C4-2B (cell line): ENCODE measurements around the gene AMDHD2.

Experiments used
- CTCF ChIP-seq: fragments of 450-650 bp; conservative IDR thresholded peaks from 2 replicates; pipeline ENCODE4 v1.5.1; 2017; ENCODE audit warnings: mild to moderate bottlenecking
- ZFX ChIP-seq: fragments of 450-650 bp; IDR thresholded peaks from 2 replicates; pipeline ENCODE4 v1.6.1; 2017

DNA sequence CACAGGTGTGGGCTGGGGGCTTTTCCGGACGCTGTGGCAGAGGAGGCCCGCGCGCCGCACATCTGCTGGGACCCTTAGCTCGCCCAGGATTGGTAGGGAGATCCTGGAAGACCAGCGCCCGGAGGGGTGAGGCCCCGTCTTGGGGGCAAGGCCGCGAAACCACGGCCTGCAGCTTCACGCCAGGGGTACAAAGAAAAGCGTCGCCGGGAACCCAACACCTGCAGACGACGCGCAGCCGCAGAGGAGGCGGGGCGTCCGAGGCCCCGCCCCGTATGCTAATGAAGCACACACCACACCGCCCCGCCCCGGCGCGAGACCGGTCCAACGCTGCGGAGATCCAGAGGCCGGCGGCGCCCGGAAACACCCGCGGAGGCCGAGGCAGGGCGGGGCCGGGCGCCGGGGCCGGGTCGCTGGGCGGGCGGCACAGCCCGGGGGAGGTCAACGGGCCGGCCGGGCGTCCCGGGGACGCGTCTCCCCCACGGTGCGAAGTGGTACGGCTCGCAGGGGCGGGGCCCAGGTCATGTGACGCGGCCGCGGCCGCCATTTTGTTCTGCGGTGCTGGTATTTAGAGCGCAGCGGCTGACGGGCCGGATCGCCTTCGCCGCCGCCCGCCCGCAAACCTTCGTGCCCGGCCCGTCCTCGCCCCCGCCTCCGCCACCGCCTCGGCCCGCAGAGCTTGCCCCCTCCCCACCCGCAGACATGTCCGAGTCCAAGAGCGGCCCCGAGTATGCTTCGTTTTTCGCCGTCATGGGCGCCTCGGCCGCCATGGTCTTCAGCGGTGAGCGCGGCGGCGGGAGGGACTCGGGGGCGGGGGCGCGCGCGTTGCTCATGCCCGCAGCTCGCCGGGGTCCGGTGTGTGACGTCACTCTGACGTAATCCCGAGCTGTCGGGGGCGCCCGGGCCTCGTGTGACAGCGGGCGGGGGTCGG lies 6.5 kb upstream of the AMDHD2 start, which contains the start of gene ATP6V0C:
- TF ChIP-seq CTCF, result no peak
- TF ChIP-seq ZFX, result 0 out of 2 replicates have a peak, but pooled peaks have one; percentile 19
